ENCODE results near the gene UGGT1. TPM values are rescaled to one million over a fixed set of nuclear protein-coding genes. Genes with fewer than 3 reads are reported as not detected.

Gene UGGT1
- total RNA-seq, 1 experiment from 2014 or later: 55.9 TPM

- H2BK12ac ChIP-seq (ENCODE audit: insufficient read length, low read depth, low read length): no peak overlapping the region
- H3K27me3 ChIP-seq (ENCODE audit: insufficient read depth, low read length): no peaks in the 10 kb centered on the region
- no peak overlapping the region for H4K8ac ChIP-seq (replicated peaks; ENCODE audit: insufficient read length, low read depth, low read length)
- Mint-ChIP-seq H3K27ac (peak overlapping the region in 1 of 3 experiments; percentile 72; a peak in 1 of 7 replicates), H3K4me1 (peaks cover 5 to 10% of the 10 kb centered on the region in 2 experiments; a peak in 3 of 4 replicates), H3K4me3 (no peak overlapping the region), H3K9me3 (no peaks in the 10 kb centered on the region), H3K27me3 (ENCODE audit: low read depth) (no peaks in the 10 kb centered on the region), H3K36me3 (ENCODE audit: insufficient read depth in 1 of 3, low read depth in 3 of 3) (peaks cover 2 to 13% (median 10%) of the 10 kb centered on the region in 3 experiments; a peak in 5 of 7 replicates)
- no peak overlapping the region for H4K5ac ChIP-seq (ENCODE audit: insufficient read length, low read depth, low read length)
- H2BK15ac ChIP-seq (ENCODE audit: low read depth, low read length): no peak overlapping the region
- H4K91ac ChIP-seq (ENCODE audit: insufficient read length, low read depth, low read length): no peak overlapping the region
- H2AK5ac ChIP-seq (ENCODE audit: insufficient read length, low read length): no peak overlapping the region
- no peaks in the 10 kb centered on the region for H3K9me3 ChIP-seq (ENCODE audit: control insufficient read depth, low read depth, low read length)
- no peak overlapping the region for H3K4ac ChIP-seq (ENCODE audit: low read depth, low read length)
- no peak overlapping the region for H3K14ac ChIP-seq (ENCODE audit: insufficient read depth, low read length)
- H3T11ph ChIP-seq (ENCODE audit: low read length): no peak overlapping the region
- no peak overlapping the region for H3K27ac ChIP-seq (ENCODE audit: insufficient read length, low read depth, low read length)
- H4K20me1 ChIP-seq (ENCODE audit: control insufficient read depth, insufficient read depth, insufficient read length): no peaks in the 10 kb centered on the region
- no CpG with 5 or more reads among the region's 5 CpGs for WGBS (ENCODE audit: extremely low coverage, insufficient read length, low lambda C conversion rate)
- H2AFZ ChIP-seq (ENCODE audit: low read length): no peak overlapping the region
- H3K4me2 ChIP-seq (ENCODE audit: insufficient read depth, insufficient read length, low read length): no peak overlapping the region
- peak; percentile 40 for DNase-seq
- no peak for TF ChIP-seq CTCF (conservative IDR thresholded peaks at IDR 0.05)
- no peak overlapping the region for H2BK5ac ChIP-seq (ENCODE audit: insufficient read length, low read length)
- H2BK120ac ChIP-seq (ENCODE audit: low read depth, low read length, poor library complexity, severe bottlenecking): no peak overlapping the region
- H3K23ac ChIP-seq (ENCODE audit: insufficient read length, low read depth, low read length): no peak overlapping the region
- H3K4me1 ChIP-seq (ENCODE audit: insufficient read depth, low read length): no peaks in the 10 kb centered on the region
- H3K56ac ChIP-seq (ENCODE audit: insufficient read length, low read depth, low read length): no peak overlapping the region
- no peak overlapping the region for H3K18ac ChIP-seq (ENCODE audit: insufficient read length, low read depth, low read length)
- H3K79me1 ChIP-seq (ENCODE audit: insufficient read depth, low read depth, low read length, poor library complexity, severe bottlenecking): no peaks in the 10 kb centered on the region
- no peaks in the 10 kb centered on the region for H3K79me2 ChIP-seq (ENCODE audit: insufficient read depth, low read length)
- H3K9ac ChIP-seq (ENCODE audit: extremely low read depth, insufficient read length, low read length): no peak overlapping the region
- no peak overlapping the region for H2BK20ac ChIP-seq (ENCODE audit: low read depth, low read length, poor library complexity, severe bottlenecking)
- no peaks in the 10 kb centered on the region for H3K23me2 ChIP-seq (ENCODE audit: insufficient read length, low read depth, low read length, poor library complexity, severe bottlenecking)
These were observed 105.0 kb downstream of the UGGT1 start for GRCh38 chr2:128196026-128196425.

All from H9 (cell line).